ENCODE results near the gene HACE1.
A peak's percentile ranks its signal among the peaks of the same experiment; 100 is the strongest.

HACE1 gene

DNA sequence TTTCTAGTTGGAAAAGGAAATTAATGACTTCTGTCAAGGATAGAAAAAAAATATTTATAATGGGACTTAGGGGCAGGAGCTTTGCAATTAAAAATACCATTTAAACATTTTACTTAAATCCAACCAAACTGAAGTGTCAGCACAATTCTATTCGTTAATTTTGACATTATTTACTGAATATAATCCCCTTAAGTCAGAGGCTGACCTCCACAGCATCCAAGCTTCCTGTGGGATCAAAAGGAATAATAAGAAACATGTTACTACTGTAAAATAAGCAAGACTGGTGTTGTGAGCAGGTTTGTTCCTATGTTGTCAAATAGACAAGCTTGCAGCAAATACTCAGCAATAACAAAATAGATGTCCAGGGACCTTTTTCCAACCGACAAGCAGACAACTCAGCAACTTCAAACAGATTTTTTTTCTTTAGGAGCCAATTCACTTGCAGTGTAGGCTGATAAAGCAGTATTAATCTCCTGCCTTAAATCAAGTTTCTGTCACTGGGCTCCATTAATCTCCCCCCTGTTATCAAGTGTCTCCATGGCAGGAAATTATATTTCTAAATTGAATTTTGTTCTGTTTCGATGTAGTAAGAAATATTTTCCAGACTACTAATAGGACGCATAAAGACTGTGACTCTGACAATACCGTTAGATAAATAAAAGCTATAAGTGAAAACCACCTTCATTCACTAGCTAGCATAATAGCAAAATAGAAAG is 157.4 kb downstream of the HACE1 start:
- DNase-seq (ENCODE audit: low read depth), result no peak
- no peak overlapping the region for H3K4me3 ChIP-seq (ENCODE audit: control insufficient read depth, low read depth, low read length)
- no peak for TF ChIP-seq CTCF (conservative IDR thresholded peaks at IDR 0.05; ENCODE audit: control insufficient read depth, insufficient read depth, low read depth, low read length)

DNA sequence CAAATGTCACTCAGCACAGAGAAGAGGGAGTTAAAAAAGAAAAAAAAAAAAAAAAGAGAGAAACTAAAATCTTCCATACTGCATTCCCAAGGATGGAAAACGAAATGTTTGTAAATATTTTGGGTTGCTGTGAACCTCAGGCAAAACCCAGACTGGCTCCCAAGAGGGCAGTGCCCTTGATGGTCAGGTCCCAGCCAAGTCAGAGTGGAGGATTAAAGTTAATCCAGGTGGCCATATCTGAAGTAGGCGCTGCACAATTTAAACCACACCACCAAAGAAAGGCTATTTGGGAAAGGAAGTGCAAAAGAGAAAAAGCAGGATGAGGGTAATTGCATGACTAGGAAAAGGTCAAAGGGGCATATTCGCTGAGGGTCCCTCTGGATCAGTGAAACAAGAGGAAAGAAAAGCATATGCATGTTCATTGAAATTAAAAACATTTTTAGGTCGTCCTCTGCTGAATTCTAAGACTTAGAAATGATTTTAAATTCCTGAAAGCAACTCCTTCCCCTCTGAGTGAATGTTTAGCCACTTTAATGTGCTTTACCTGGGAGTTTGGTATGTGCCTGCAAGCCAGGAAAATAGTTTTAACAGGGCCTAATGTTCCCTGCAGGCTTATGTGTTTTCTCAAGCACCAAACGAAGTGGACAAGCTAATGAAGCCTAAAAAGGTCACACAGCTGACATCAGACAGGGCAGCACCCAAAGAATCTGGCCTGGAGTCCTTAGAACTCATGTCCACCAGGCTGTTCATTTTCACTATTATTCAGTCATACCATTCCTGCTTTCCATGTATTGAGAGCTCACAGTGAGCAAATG is 159.1 kb downstream of the HACE1 start:
- DNase-seq (ENCODE audit: low read depth), result no peak
- no peak overlapping the region for H3K4me3 ChIP-seq (ENCODE audit: control insufficient read depth, low read depth, low read length)
- no peak for TF ChIP-seq CTCF (conservative IDR thresholded peaks at IDR 0.05; ENCODE audit: control insufficient read depth, insufficient read depth, low read depth, low read length)

- no peak for TF ChIP-seq CTCF (conservative IDR thresholded peaks at IDR 0.05; ENCODE audit: control insufficient read depth, insufficient read depth, low read depth, low read length)
- no peak for DNase-seq (ENCODE audit: low read depth)
- no peak overlapping the region for H3K4me3 ChIP-seq (ENCODE audit: control insufficient read depth, low read depth, low read length)
Measured at GRCh38 chr6:104699593-104700329, 160.0 kb downstream of the HACE1 start.

GRCh38 chr6:104698979-104699378 is 160.7 kb downstream of the HACE1 start:
- H3K4me3 ChIP-seq (ENCODE audit: control insufficient read depth, low read depth, low read length), result no peak overlapping the region
- no peak for TF ChIP-seq CTCF (conservative IDR thresholded peaks at IDR 0.05; ENCODE audit: control insufficient read depth, insufficient read depth, low read depth, low read length)
- DNase-seq (ENCODE audit: low read depth), result no peak

DNA sequence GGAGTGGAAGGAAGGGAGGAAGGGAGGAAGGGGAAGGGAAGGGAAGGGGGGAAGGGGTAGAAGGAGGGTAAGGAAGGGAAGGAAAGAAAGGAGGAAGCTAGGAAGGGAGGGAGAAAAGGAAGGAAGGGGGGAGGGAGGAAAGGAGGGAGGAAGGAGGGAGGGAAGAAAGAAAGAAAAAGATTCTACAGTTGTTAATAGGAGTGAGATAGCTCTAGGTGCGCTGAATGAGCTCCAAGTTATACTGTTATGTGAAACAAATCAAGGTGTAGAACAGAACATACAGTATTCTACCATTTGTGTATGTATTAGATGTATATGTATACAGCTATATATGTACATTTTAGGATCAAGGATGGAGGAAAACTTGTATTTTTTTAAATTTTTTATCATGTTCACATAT is 167.7 kb downstream of the HACE1 start:
- TF ChIP-seq CTCF (conservative IDR thresholded peaks at IDR 0.05; ENCODE audit: control insufficient read depth, insufficient read depth, low read depth, low read length), result no peak
- H3K4me3 ChIP-seq (ENCODE audit: control insufficient read depth, low read depth, low read length), result no peak overlapping the region
- DNase-seq (ENCODE audit: low read depth), result no peak

GRCh38 chr6:104689551-104690205 is 170.0 kb downstream of the HACE1 start:
- DNase-seq (ENCODE audit: low read depth), result peak; percentile 3
- TF ChIP-seq CTCF (conservative IDR thresholded peaks at IDR 0.05; ENCODE audit: control insufficient read depth, insufficient read depth, low read depth, low read length), result no peak
- no peak overlapping the region for H3K4me3 ChIP-seq (ENCODE audit: control insufficient read depth, low read depth, low read length)

Data from fibroblast of mammary gland (primary cell).